Measurements from ENCODE around the gene POLR3A. TPM values are rescaled to one million over a fixed set of nuclear protein-coding genes. Genes with fewer than 3 reads are reported as not detected.

The POLR3A gene
- total RNA-seq, 2 donors from 2014 or later: 17.5 to 18.7 TPM

DNA sequence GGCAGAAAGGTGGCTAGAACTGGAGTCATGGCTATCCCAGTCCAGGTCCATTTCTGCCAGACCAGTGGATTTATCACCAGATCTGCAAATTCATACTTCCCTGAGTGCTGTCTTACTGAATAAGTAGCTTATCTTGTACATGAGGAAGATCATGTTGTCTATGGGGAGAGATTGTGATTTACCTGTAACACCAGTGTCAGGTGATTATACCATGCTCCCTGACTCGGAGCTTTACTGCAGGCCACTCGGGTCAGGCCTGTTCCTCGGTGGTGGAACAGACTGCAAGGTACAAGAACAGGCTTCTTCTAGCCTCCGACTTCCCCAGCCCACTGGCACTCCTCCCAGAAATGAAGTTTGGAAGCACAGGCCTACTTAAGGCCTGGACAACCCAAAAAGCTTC is 60.2 kb downstream of the POLR3A start:
- Histone ChIP-seq H3K4me3 (no peak overlapping the region), H3K9me3 (no peaks in the 10 kb centered on the region), H3K27me3 (replicated peaks; ENCODE audit: insufficient read depth) (no peaks in the 10 kb centered on the region), H3K4me1 (replicated peaks) (no peaks in the 10 kb centered on the region), H3K36me3 (no peaks in the 10 kb centered on the region), H3K27ac (peak overlapping the region; percentile 53 to 91)
- intact Hi-C loops (cut with DNase I): loop anchor here (1.0 kb wide), 1 partner anchor 43 kb away; the partner anchor contains the start of gene DLG5
- TF ChIP-seq POLR2AphosphoS5 (IDR thresholded peaks at IDR 0.05) (peak; percentile 13), POLR2A (IDR thresholded peaks at IDR 0.05) (no peak)
- WGBS: 23% methylated on average over 4 of the region's 4 CpGs
- no peak for DNase-seq (ENCODE audit: low spot score)

DNA sequence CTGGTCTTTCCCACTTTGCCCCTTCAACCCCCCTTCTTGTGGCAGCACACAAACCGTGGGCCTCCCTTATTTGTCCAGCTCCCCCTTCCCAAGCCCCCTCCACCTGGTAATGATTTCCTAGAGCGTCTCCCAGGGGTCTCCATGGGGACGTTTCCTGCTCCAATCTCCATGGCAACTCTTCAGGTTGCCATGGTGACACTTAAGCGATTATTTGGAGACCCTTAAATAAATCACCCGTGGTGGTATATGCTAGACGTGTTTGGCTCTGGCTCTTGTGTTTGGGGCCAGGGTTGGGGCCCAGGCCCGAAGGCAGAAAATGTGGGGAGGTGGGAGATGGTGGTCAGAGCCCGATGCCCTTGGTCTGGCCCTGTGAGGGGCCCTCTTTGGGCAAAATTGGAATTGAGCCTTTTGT is 61.7 kb downstream of the POLR3A start:
- no peak for TF ChIP-seq POLR2AphosphoS5 (IDR thresholded peaks at IDR 0.05)
- TF ChIP-seq, protein P1, sequence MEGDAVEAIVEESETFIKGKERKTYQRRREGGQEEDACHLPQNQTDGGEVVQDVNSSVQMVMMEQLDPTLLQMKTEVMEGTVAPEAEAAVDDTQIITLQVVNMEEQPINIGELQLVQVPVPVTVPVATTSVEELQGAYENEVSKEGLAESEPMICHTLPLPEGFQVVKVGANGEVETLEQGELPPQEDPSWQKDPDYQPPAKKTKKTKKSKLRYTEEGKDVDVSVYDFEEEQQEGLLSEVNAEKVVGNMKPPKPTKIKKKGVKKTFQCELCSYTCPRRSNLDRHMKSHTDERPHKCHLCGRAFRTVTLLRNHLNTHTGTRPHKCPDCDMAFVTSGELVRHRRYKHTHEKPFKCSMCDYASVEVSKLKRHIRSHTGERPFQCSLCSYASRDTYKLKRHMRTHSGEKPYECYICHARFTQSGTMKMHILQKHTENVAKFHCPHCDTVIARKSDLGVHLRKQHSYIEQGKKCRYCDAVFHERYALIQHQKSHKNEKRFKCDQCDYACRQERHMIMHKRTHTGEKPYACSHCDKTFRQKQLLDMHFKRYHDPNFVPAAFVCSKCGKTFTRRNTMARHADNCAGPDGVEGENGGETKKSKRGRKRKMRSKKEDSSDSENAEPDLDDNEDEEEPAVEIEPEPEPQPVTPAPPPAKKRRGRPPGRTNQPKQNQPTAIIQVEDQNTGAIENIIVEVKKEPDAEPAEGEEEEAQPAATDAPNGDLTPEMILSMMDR (IDR thresholded peaks at IDR 0.05): no peak
- TF ChIP-seq POLR2A (IDR thresholded peaks at IDR 0.05): no peak
- Histone ChIP-seq H3K9me3 (no peaks in the 10 kb centered on the region), H3K4me1 (replicated peaks) (no peaks in the 10 kb centered on the region), H3K27ac (no peak overlapping the region), H3K4me3 (no peak overlapping the region), H3K36me3 (no peaks in the 10 kb centered on the region), H3K27me3 (replicated peaks; ENCODE audit: insufficient read depth) (no peaks in the 10 kb centered on the region)
- intact Hi-C loops (cut with DNase I): no loop called here
- 43% methylated on average over 8 of the region's 8 CpGs for WGBS
- no peak for DNase-seq (ENCODE audit: low spot score)

DNA sequence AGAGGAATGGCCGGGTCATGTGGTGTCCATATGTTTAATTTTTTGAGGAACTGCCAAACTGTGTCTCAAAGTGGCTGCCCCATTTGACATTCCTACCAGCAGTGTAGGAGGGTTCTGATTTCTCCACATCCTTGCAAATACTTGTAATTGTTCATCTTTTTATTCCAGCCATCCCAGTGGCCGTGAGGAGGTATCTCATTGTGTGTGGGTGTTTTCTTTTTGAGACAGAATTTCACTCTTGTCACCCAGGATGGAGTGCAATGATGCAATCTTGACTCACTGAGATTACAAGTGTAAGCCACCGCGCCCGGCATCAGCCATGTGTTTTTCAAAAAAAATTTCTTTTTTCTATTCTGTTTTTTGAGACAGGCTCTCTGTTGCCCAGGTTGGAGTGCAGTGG is 64.0 kb downstream of the POLR3A start:
- TF ChIP-seq POLR2AphosphoS5 (IDR thresholded peaks at IDR 0.05) (no peak), POLR2A (IDR thresholded peaks at IDR 0.05) (no peak)
- TF ChIP-seq, protein P1 (IDR thresholded peaks at IDR 0.05): no peak
- intact Hi-C loops (cut with DNase I): no loop called here
- H3K27ac ChIP-seq: no peak overlapping the region
- no peaks in the 10 kb centered on the region for H3K27me3 ChIP-seq (replicated peaks; ENCODE audit: insufficient read depth)
- DNase-seq (ENCODE audit: low spot score): no peak
- 91% methylated on average over 5 of the region's 5 CpGs for WGBS
- H3K9me3 ChIP-seq: no peaks in the 10 kb centered on the region
- no peaks in the 10 kb centered on the region for H3K4me1 ChIP-seq (replicated peaks)
- no peak overlapping the region for H3K4me3 ChIP-seq
- H3K36me3 ChIP-seq: no peaks in the 10 kb centered on the region

DNA sequence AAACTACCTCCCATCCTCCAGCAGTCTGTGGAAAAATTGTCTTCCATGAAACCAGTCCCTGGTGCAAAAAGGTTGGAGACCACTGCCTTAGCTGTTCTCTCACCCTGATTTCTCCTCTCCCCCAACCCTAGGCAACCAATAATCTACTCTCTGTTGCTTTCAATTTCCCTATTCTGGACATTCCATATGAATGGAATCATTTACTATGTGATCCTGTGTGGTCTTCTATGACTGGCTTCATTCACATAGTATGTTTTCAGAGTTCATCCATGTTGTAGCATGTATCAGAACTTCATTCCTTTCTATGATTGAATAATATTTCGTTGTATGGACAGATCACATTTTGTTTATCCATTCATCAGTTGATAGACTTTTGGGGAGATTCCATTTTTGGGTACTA is 64.5 kb downstream of the POLR3A start:
- DNase-seq (ENCODE audit: low spot score): no peak
- H3K27ac ChIP-seq: no peak overlapping the region
- intact Hi-C loops (cut with DNase I): no loop called here
- TF ChIP-seq, protein P1 (IDR thresholded peaks at IDR 0.05): no peak
- TF ChIP-seq POLR2AphosphoS5 (IDR thresholded peaks at IDR 0.05): no peak
- no peak for TF ChIP-seq POLR2A (IDR thresholded peaks at IDR 0.05)
- WGBS: 94% methylated on average over 1 of the region's 1 CpG
- H3K4me3 ChIP-seq: no peak overlapping the region
- no peaks in the 10 kb centered on the region for H3K4me1 ChIP-seq (replicated peaks)
- no peaks in the 10 kb centered on the region for H3K36me3 ChIP-seq
- H3K9me3 ChIP-seq: no peaks in the 10 kb centered on the region
- H3K27me3 ChIP-seq (replicated peaks; ENCODE audit: insufficient read depth): no peaks in the 10 kb centered on the region

DNA sequence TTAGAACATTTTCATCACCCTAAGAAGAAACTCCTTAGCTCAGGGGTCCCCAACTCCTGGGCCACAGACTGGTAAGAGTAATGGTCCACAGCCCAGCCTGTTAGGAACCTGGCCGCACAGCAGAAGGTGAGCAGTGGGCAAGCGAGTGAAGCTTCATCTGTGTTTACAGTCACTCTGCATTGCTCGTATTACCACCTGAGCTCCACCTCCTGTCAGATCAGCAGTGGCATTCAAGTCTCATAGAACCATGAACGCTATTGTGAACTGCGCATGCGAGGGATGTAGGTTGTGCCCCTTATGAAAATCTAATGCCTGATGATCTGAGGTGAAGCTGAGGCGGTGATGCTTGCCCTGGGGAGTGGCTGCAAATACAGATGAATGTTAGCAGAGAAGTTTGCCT is 65.4 kb downstream of the POLR3A start:
- H3K27me3 ChIP-seq (replicated peaks; ENCODE audit: insufficient read depth): no peaks in the 10 kb centered on the region
- H3K27ac ChIP-seq: no peak overlapping the region
- H3K36me3 ChIP-seq: no peaks in the 10 kb centered on the region
- no peaks in the 10 kb centered on the region for H3K4me1 ChIP-seq (replicated peaks)
- intact Hi-C loops (cut with DNase I): no loop called here
- H3K9me3 ChIP-seq: no peaks in the 10 kb centered on the region
- TF ChIP-seq POLR2AphosphoS5 (IDR thresholded peaks at IDR 0.05): no peak
- TF ChIP-seq, protein P1 (IDR thresholded peaks at IDR 0.05): no peak
- no peak for TF ChIP-seq POLR2A (IDR thresholded peaks at IDR 0.05)
- WGBS: 94% methylated on average over 7 of the region's 7 CpGs
- no peak overlapping the region for H3K4me3 ChIP-seq
- DNase-seq (ENCODE audit: low spot score): no peak

Data from prostate gland (tissue), 2 donors.